Spleen (tissue), 11 donors: ENCODE results near the gene SCML1. TPM values are rescaled to one million over a fixed set of nuclear protein-coding genes. Genes with fewer than 3 reads are reported as not detected.

Experiments used
- DNase-seq: peaks from one replicate; pipeline ENCODE4 v3.0.0-alpha.2; 2020
- H3K27ac ChIP-seq, 8 donors: fragments of 200-600 bp; sonication (generic) in 7 of 8; 1 replicate in 4 of 8; 2 replicates in 4 of 8; pipeline versions ENCODE4 v1.5.0 to v1.8.0; 2016 to 2021; ENCODE audit warnings: inconsistent platforms in 4 of 8, mild to moderate bottlenecking in 4 of 8, moderate library complexity in 1 of 8
- H3K27me3 ChIP-seq, 7 donors: fragments of 200-600 bp; sonication (generic) in 6 of 7; replicated peaks in 1 of 7; 1 replicate in 4 of 7; 2 replicates in 3 of 7; pipeline versions ENCODE4 v1.5.0 to v1.8.0; 2016 to 2021; ENCODE audit warnings: inconsistent platforms in 3 of 7, mild to moderate bottlenecking in 1 of 7
- H3K36me3 ChIP-seq, 6 donors: fragments of 200-600 bp; sonication (generic) in 5 of 6; 1 replicate in 4 of 6; 2 replicates in 2 of 6; pipeline versions ENCODE4 v1.5.0 to v1.8.0; 2016 to 2021; ENCODE audit warnings: inconsistent platforms in 2 of 6
- H3K4me1 ChIP-seq, 6 donors: fragments of 200-600 bp; sonication (generic) in 5 of 6; 1 replicate in 3 of 6; 2 replicates in 3 of 6; pipeline versions ENCODE4 v1.5.0 to v1.8.0; 2016 to 2021; ENCODE audit warnings: inconsistent platforms in 3 of 6
- H3K4me3 ChIP-seq, 8 donors: fragments of 200-600 bp; sonication (generic) in 7 of 8; 1 replicate in 4 of 8; 2 replicates in 4 of 8; pipeline versions ENCODE4 v1.5.0 to v1.8.0; 2016 to 2021; ENCODE audit warnings: inconsistent platforms in 4 of 8, mild to moderate bottlenecking in 4 of 8, moderate library complexity in 2 of 8
- H3K9me3 ChIP-seq, 8 donors: fragments of 200-600 bp; sonication (generic) in 7 of 8; 1 replicate in 4 of 8; 2 replicates in 4 of 8; pipeline versions ENCODE4 v1.5.0 to v1.8.0; 2016 to 2021; ENCODE audit warnings: inconsistent platforms in 4 of 8
- CTCF ChIP-seq, 11 experiments: fragments of 200-600 bp in 7 of 11; fragments of 450-650 bp in 4 of 11; sonication (generic) in 4 of 11; IDR thresholded peaks in 8 of 11; conservative IDR thresholded peaks in 3 of 11; 1 replicate in 7 of 11; 2 replicates in 4 of 11; pipeline versions ENCODE4 v1.4.0 to v1.8.0; 2016 to 2021; ENCODE audit warnings: antibody characterized with exemption in 11 of 11, inconsistent platforms in 4 of 11, mild to moderate bottlenecking in 1 of 11
- POLR2A ChIP-seq, 3 donors: fragments of 450-650 bp; IDR thresholded peaks; one replicate each; pipeline ENCODE4 v1.5.1; 2017; ENCODE audit warnings: antibody characterized with exemption in 3 of 3, mild to moderate bottlenecking in 1 of 3
- POLR2AphosphoS5 ChIP-seq, 3 donors: sonication (generic); formaldehyde crosslinking; IDR thresholded peaks; one replicate each; pipeline ENCODE4 v1.5.1; 2017; ENCODE audit warnings: antibody characterized with exemption in 3 of 3
- whole genome bisulfite sequencing, 5 donors: extraction: QIAGEN DNeasy Blood & Tissue Kit in 3 of 5; methylation state at CpG; one replicate each; pipeline versions ENCODE4 v1.1.5 to v1.1.7; 2013 to 2018; 5-methylcytosine and 5-hydroxymethylcytosine counted together
- intact Hi-C: fragments of 100-400 bp; cut with DNase I; formaldehyde crosslinking; loops from one replicate; pipeline ENCODE4 v1.15.0; 2023; ENCODE audit warnings: low total_unique reads
- polyA plus RNA-seq, 3 donors: library from polyadenylated mRNA; stranded (reverse); fragments of 200-250 nt; gene quantifications; one replicate each; pipeline ENCODE4 v1.2.1, GENCODE V29; 2013
- total RNA-seq, 7 donors: library from RNA; depleted of rRNA in 3 of 7; stranded (reverse); fragments of >200 nt in 3 of 7; fragmentation: NEBNext Ultra II Directional in 4 of 7; extraction: Animal tissue kit (Norgen Biotek cat#: 25700) in 4 of 7; gene quantifications; one replicate each; pipeline versions ENCODE4 v1.1.0 to v1.2.1, GENCODE V29; 2016 to 2021
- donor health status: healthy with polysubstance abuse.
- donor health status: DM: no; HTN: no; CAD: no; lungs with moderate emphysema.
- donor health status: DM: no; HTN: no; CAD: no.
- donor health status: Bipolar disorder and iron deficiency.
- donor health status: healthy.
- donor health status: DM: no; HTN: no; CAD: no.
- donor health status: DM: yes; HTN: yes; CAD: no.

Gene SCML1
- total and polyA plus RNA-seq, 10 donors, result 10.4 to 22.7 (median 15.3) TPM

GRCh38 chrX:17767734-17768133 lies 30.4 kb downstream of the SCML1 start:
- H3K27me3 ChIP-seq, result no peaks in the 10 kb centered on the region
- H3K9me3 ChIP-seq, result no peaks in the 10 kb centered on the region
- intact Hi-C loops, result no loop called here
- DNase-seq, result no peak
- H3K27ac ChIP-seq, result no peak overlapping the region
- no peaks in the 10 kb centered on the region for H3K4me1 ChIP-seq
- TF ChIP-seq CTCF (IDR thresholded peaks at IDR 0.05 in 8 of 11, conservative IDR thresholded peaks at IDR 0.05 in 3 of 11) (no peak), POLR2AphosphoS5 (IDR thresholded peaks at IDR 0.05) (no peak), POLR2A (IDR thresholded peaks at IDR 0.05) (no peak)
- H3K36me3 ChIP-seq, result no peaks in the 10 kb centered on the region
- H3K4me3 ChIP-seq, result no peak overlapping the region
- 7 to 44% (median 18%) methylated on average over 1 of the region's 1 CpG for WGBS, 5 donors

- DNase-seq, result no peak
- no peak overlapping the region for H3K4me3 ChIP-seq
- no peak overlapping the region for H3K27ac ChIP-seq
- TF ChIP-seq POLR2AphosphoS5 (IDR thresholded peaks at IDR 0.05) (no peak), POLR2A (IDR thresholded peaks at IDR 0.05) (no peak), CTCF (IDR thresholded peaks at IDR 0.05 in 8 of 11, conservative IDR thresholded peaks at IDR 0.05 in 3 of 11) (no peak)
- H3K9me3 ChIP-seq, result no peaks in the 10 kb centered on the region
- no peaks in the 10 kb centered on the region for H3K36me3 ChIP-seq
- WGBS, 5 donors, result 76 to 89% (median 79%) methylated on average over 2 to 5 of the region's 5 CpGs
- intact Hi-C loops, result no loop called here
- no peaks in the 10 kb centered on the region for H3K27me3 ChIP-seq
- H3K4me1 ChIP-seq, result no peaks in the 10 kb centered on the region
Measured at GRCh38 chrX:17768997-17769396, 31.7 kb downstream of the SCML1 start.

GRCh38 chrX:17769701-17770269 lies 32.5 kb downstream of the SCML1 start:
- H3K4me3 ChIP-seq, result no peak overlapping the region
- intact Hi-C loops, result no loop called here
- DNase-seq, result no peak
- no peaks in the 10 kb centered on the region for H3K4me1 ChIP-seq
- TF ChIP-seq POLR2AphosphoS5 (IDR thresholded peaks at IDR 0.05) (no peak), POLR2A (IDR thresholded peaks at IDR 0.05) (no peak), CTCF (IDR thresholded peaks at IDR 0.05 in 8 of 11, conservative IDR thresholded peaks at IDR 0.05 in 3 of 11) (no peak)
- H3K36me3 ChIP-seq, result no peaks in the 10 kb centered on the region
- 39 to 74% (median 60%) methylated on average over 3 of the region's 3 CpGs for WGBS, 5 donors
- no peaks in the 10 kb centered on the region for H3K9me3 ChIP-seq
- H3K27me3 ChIP-seq, result no peaks in the 10 kb centered on the region
- no peak overlapping the region for H3K27ac ChIP-seq

GRCh38 chrX:17773221-17773876 lies 36.1 kb downstream of the SCML1 start:
- no peaks in the 10 kb centered on the region for H3K4me1 ChIP-seq
- WGBS, 5 donors, result 63 to 69% (median 66%) methylated on average over 8 of the region's 8 CpGs
- no peaks in the 10 kb centered on the region for H3K36me3 ChIP-seq
- peaks cover 0 to 5% (median 0%) of the 10 kb centered on the region in 7 donors for H3K27me3 ChIP-seq
- no peaks in the 10 kb centered on the region for H3K9me3 ChIP-seq
- TF ChIP-seq POLR2AphosphoS5 (IDR thresholded peaks at IDR 0.05), result no peak
- TF ChIP-seq CTCF (IDR thresholded peaks at IDR 0.05 in 8 of 11, conservative IDR thresholded peaks at IDR 0.05 in 3 of 11), result no peak
- TF ChIP-seq POLR2A (IDR thresholded peaks at IDR 0.05), result no peak
- no peak overlapping the region for H3K4me3 ChIP-seq
- no peak for DNase-seq
- intact Hi-C loops, result no loop called here
- H3K27ac ChIP-seq, result no peak overlapping the region
